WTC11 (cell line): ENCODE measurements around the gene TMEM190. TPM values are rescaled to one million over a fixed set of nuclear protein-coding genes. Genes with fewer than 3 reads are reported as not detected.

Source experiments
- ATAC-seq: fragments of 200-7000 bp; cut with Tn5 transposase; 2 replicates; pipeline ENCODE4 v1.10.0; 2021; ENCODE audit warnings: mild to moderate bottlenecking, moderate library complexity
- CTCF ChIA-PET: fragments of 300-600 bp; sonication (Branson Sonifier 250); formaldehyde crosslinking; loops from one replicate; lab custom pipeline; 2021; ENCODE audit warnings: antibody characterized with exemption; lab: Charles Lee
- POLR2A ChIA-PET: fragments of 350-600 bp; sonication (Branson Sonifier 250); formaldehyde crosslinking; loops from one replicate; lab custom pipeline; 2021; ENCODE audit warnings: antibody characterized with exemption; lab: Charles Lee
- DNase-seq: peaks from one replicate; pipeline ENCODE4 v3.0.0; 2021; ENCODE audit warnings: low spot score
- H3K27ac Mint-ChIP-seq: 2 replicates; pipeline ENCODE4 v1.8.0; 2021; ENCODE audit warnings: mixed read lengths
- H3K27me3 Mint-ChIP-seq: 2 replicates; pipeline ENCODE4 v1.8.0; 2021; ENCODE audit warnings: low read depth, mild to moderate bottlenecking, moderate library complexity, mixed read lengths
- H3K36me3 Mint-ChIP-seq: 2 replicates; pipeline ENCODE4 v1.8.0; 2021; ENCODE audit warnings: mixed read lengths
- H3K4me1 Mint-ChIP-seq: 2 replicates; pipeline ENCODE4 v1.8.0; 2022; ENCODE audit warnings: mixed read lengths
- H3K4me3 Mint-ChIP-seq: 2 replicates; pipeline ENCODE4 v1.8.0; 2021; ENCODE audit warnings: mild to moderate bottlenecking, moderate library complexity, mixed read lengths
- H3K9me3 Mint-ChIP-seq: 2 replicates; pipeline ENCODE4 v1.8.0; 2021; ENCODE audit warnings: mixed read lengths
- FOXP1 ChIP-seq: sonication (generic); formaldehyde crosslinking; IDR thresholded peaks from 2 replicates; pipeline ENCODE4 v1.8.0; 2022; ENCODE audit warnings: missing genetic modification reagents, mild to moderate bottlenecking, moderate library complexity, borderline replicate concordance
- IRF2 ChIP-seq: sonication (generic); formaldehyde crosslinking; IDR thresholded peaks from 2 replicates; pipeline ENCODE4 v1.8.0; 2022; ENCODE audit warnings: low read depth, missing genetic modification reagents, borderline replicate concordance
- KAT7 ChIP-seq: sonication (generic); formaldehyde crosslinking; IDR thresholded peaks from 2 replicates; pipeline ENCODE4 v1.8.1; 2023; ENCODE audit warnings: missing genetic modification reagents, mild to moderate bottlenecking, borderline replicate concordance
- MXD4 ChIP-seq: fragments of 250-450 bp; sonication (Bioruptor Pico); IDR thresholded peaks from 2 replicates; pipeline ENCODE4 v1.8.0; 2021; ENCODE audit warnings: mild to moderate bottlenecking, moderate library complexity, borderline replicate concordance
- NR2C2 ChIP-seq: sonication (generic); formaldehyde crosslinking; IDR thresholded peaks from 2 replicates; pipeline ENCODE4 v1.8.0; 2022; ENCODE audit warnings: mild to moderate bottlenecking, missing genetic modification reagents
- RELA ChIP-seq: sonication (generic); formaldehyde crosslinking; IDR thresholded peaks from 2 replicates; pipeline ENCODE4 v1.8.1; 2022; ENCODE audit warnings: missing genetic modification reagents, mild to moderate bottlenecking, borderline replicate concordance
- SP1 ChIP-seq: sonication (generic); formaldehyde crosslinking; conservative IDR thresholded peaks from 2 replicates; pipeline ENCODE4 v1.8.1; 2022; ENCODE audit warnings: missing genetic modification reagents
- TCF7 ChIP-seq: sonication (generic); formaldehyde crosslinking; IDR thresholded peaks from 2 replicates; pipeline ENCODE4 v1.8.0; 2022; ENCODE audit warnings: mild to moderate bottlenecking, low read depth, missing genetic modification reagents, moderate library complexity
- ZNF219 ChIP-seq: sonication (generic); formaldehyde crosslinking; IDR thresholded peaks from 2 replicates; pipeline ENCODE4 v1.8.0; 2023; ENCODE audit warnings: missing genetic modification reagents, mild to moderate bottlenecking, borderline replicate concordance
- ZNF317 ChIP-seq: sonication (generic); formaldehyde crosslinking; IDR thresholded peaks from 2 replicates; pipeline ENCODE4 v1.8.1; 2023; ENCODE audit warnings: low read depth, mild to moderate bottlenecking, moderate library complexity, missing genetic modification reagents, borderline replicate concordance
- ZNF416 ChIP-seq: fragments of 250-450 bp; sonication (Bioruptor Pico); IDR thresholded peaks from 2 replicates; pipeline ENCODE4 v1.9.0; 2021; ENCODE audit warnings: mild to moderate bottlenecking, inconsistent platforms
- total RNA-seq: library from RNA; stranded (reverse); gene quantifications from 3 replicates; pipeline ENCODE4 v1.2.3, GENCODE V29; 2021
- TF ChIP-seq, protein P1 (sequence below): sonication (generic); formaldehyde crosslinking; IDR thresholded peaks from 2 replicates; pipeline ENCODE4 v1.8.0; 2022; ENCODE audit warnings: mild to moderate bottlenecking, missing genetic modification reagents
- TF ChIP-seq, protein P2 (sequence below): sonication (generic); formaldehyde crosslinking; IDR thresholded peaks from 2 replicates; pipeline ENCODE4 v1.8.0; 2023; ENCODE audit warnings: missing genetic modification reagents
- TF ChIP-seq, protein P3 (sequence below): sonication (generic); formaldehyde crosslinking; IDR thresholded peaks from 2 replicates; pipeline ENCODE4 v1.8.0; 2023; ENCODE audit warnings: missing genetic modification reagents, mild to moderate bottlenecking, borderline replicate concordance
- TF ChIP-seq, protein P4 (sequence below): sonication (generic); formaldehyde crosslinking; IDR thresholded peaks from 2 replicates; pipeline ENCODE4 v1.8.0; 2022; ENCODE audit warnings: mild to moderate bottlenecking, missing genetic modification reagents
- TF ChIP-seq, protein P5 (sequence below): sonication (generic); formaldehyde crosslinking; IDR thresholded peaks from 2 replicates; pipeline ENCODE4 v1.8.1; 2023; ENCODE audit warnings: mild to moderate bottlenecking, missing genetic modification reagents, moderate library complexity
- TF ChIP-seq, protein P6 (sequence below): sonication (generic); formaldehyde crosslinking; IDR thresholded peaks from 2 replicates; pipeline ENCODE4 v1.8.1; 2022; ENCODE audit warnings: low read depth, mild to moderate bottlenecking, moderate library complexity, missing genetic modification reagents, borderline replicate concordance
- TF ChIP-seq, protein P7 (sequence below): sonication (generic); formaldehyde crosslinking; IDR thresholded peaks from 2 replicates; pipeline ENCODE4 v1.8.0; 2023; ENCODE audit warnings: mild to moderate bottlenecking, missing genetic modification reagents
- TF ChIP-seq, protein P8 (sequence below): sonication (generic); formaldehyde crosslinking; IDR thresholded peaks from 2 replicates; pipeline ENCODE4 v1.8.1; 2022; ENCODE audit warnings: low read depth, missing genetic modification reagents, borderline replicate concordance

The TMEM190 gene
- total RNA-seq, 1 experiment from 2014 or later: 0.33 TPM

DNA sequence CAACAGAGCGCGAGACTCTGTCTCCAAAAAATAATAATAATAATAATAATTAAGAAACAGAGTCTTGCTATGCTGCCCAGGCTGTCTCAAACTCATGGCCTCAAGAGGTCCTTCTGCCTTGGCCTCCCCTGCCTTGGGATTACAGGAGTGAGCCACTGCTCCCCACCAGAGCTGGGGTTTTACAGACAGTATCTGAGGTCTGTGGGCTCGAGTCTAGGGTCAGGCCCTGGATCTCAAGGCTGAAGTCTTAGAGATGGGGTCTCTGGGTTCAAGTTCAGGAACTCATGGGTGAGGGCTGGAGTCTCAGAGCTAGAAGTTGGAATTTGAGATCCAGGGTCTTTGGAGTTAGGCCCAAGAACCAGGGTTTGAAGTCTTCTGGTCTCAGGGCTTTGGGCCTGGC lies 9.8 kb upstream of the TMEM190 start (continued):
- TF ChIP-seq NR2C2 (CRISPR knock-in tag) (no peak), IRF2 (CRISPR knock-in tag) (no peak), ZNF416 (CRISPR knock-in tag) (no peak), KAT7 (CRISPR knock-in tag) (no peak)

DNA sequence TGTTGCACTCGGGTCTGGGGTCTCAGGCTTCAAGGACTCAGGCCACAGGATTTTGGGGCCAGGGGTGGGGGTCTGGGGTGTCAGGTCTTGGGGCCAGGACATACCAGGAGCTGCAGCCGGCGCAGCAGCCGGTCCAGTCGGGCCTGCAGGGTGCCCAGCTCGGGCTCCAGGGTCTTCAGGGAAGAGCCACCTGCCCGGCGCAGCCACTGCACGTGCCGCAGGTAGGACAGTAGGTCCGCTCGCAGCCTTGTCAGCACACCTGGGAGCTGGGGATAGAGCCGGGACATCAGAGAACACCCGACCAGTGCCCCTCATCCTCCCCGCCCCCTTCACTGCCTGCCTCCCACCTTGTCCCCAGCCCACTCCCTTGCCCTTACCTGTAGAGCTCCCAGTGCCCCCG lies 8.5 kb upstream of the TMEM190 start:
- CTCF ChIA-PET: interaction anchor here (0.7 to 2.8 kb wide), 8 partner anchors 16 to 227 kb away, joined by 3 to 13 read pairs (median 4); partner anchors contain the start of genes ISOC2 and TMEM238
- Mint-ChIP-seq H3K4me1 (peaks cover 11% of the 10 kb centered on the region), H3K27ac (no peak overlapping the region), H3K9me3 (no peaks in the 10 kb centered on the region), H3K27me3 (peaks cover 78% of the 10 kb centered on the region), H3K4me3 (no peak overlapping the region; the same call in 1 of the 2 replicates)
- POLR2A ChIA-PET: interaction anchor here (0.6 to 2.9 kb wide), 4 partner anchors 16 to 31 kb away, joined by 3 to 12 read pairs (median 4); partner anchors contain the start of gene KMT5C
- no peak for ATAC-seq
- TF ChIP-seq, protein P1, sequence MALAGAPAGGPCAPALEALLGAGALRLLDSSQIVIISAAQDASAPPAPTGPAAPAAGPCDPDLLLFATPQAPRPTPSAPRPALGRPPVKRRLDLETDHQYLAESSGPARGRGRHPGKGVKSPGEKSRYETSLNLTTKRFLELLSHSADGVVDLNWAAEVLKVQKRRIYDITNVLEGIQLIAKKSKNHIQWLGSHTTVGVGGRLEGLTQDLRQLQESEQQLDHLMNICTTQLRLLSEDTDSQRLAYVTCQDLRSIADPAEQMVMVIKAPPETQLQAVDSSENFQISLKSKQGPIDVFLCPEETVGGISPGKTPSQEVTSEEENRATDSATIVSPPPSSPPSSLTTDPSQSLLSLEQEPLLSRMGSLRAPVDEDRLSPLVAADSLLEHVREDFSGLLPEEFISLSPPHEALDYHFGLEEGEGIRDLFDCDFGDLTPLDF (CRISPR knock-in tag): no peak
- TF ChIP-seq KAT7 (CRISPR knock-in tag): no peak
- TF ChIP-seq, protein P2, sequence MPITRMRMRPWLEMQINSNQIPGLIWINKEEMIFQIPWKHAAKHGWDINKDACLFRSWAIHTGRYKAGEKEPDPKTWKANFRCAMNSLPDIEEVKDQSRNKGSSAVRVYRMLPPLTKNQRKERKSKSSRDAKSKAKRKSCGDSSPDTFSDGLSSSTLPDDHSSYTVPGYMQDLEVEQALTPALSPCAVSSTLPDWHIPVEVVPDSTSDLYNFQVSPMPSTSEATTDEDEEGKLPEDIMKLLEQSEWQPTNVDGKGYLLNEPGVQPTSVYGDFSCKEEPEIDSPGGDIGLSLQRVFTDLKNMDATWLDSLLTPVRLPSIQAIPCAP (CRISPR knock-in tag): no peak
- TF ChIP-seq, protein P3, sequence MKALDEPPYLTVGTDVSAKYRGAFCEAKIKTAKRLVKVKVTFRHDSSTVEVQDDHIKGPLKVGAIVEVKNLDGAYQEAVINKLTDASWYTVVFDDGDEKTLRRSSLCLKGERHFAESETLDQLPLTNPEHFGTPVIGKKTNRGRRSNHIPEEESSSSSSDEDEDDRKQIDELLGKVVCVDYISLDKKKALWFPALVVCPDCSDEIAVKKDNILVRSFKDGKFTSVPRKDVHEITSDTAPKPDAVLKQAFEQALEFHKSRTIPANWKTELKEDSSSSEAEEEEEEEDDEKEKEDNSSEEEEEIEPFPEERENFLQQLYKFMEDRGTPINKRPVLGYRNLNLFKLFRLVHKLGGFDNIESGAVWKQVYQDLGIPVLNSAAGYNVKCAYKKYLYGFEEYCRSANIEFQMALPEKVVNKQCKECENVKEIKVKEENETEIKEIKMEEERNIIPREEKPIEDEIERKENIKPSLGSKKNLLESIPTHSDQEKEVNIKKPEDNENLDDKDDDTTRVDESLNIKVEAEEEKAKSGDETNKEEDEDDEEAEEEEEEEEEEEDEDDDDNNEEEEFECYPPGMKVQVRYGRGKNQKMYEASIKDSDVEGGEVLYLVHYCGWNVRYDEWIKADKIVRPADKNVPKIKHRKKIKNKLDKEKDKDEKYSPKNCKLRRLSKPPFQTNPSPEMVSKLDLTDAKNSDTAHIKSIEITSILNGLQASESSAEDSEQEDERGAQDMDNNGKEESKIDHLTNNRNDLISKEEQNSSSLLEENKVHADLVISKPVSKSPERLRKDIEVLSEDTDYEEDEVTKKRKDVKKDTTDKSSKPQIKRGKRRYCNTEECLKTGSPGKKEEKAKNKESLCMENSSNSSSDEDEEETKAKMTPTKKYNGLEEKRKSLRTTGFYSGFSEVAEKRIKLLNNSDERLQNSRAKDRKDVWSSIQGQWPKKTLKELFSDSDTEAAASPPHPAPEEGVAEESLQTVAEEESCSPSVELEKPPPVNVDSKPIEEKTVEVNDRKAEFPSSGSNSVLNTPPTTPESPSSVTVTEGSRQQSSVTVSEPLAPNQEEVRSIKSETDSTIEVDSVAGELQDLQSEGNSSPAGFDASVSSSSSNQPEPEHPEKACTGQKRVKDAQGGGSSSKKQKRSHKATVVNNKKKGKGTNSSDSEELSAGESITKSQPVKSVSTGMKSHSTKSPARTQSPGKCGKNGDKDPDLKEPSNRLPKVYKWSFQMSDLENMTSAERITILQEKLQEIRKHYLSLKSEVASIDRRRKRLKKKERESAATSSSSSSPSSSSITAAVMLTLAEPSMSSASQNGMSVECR (CRISPR knock-in tag): no peak
- TF ChIP-seq MXD4 (CRISPR knock-in tag): no peak
- TF ChIP-seq, protein P4, sequence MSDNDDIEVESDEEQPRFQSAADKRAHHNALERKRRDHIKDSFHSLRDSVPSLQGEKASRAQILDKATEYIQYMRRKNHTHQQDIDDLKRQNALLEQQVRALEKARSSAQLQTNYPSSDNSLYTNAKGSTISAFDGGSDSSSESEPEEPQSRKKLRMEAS (CRISPR knock-in tag): no peak
- TF ChIP-seq, protein P5, sequence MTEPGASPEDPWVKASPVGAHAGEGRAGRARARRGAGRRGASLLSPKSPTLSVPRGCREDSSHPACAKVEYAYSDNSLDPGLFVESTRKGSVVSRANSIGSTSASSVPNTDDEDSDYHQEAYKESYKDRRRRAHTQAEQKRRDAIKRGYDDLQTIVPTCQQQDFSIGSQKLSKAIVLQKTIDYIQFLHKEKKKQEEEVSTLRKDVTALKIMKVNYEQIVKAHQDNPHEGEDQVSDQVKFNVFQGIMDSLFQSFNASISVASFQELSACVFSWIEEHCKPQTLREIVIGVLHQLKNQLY (CRISPR knock-in tag): no peak
- no peak for TF ChIP-seq RELA (CRISPR knock-in tag)
- no peak for TF ChIP-seq ZNF219 (CRISPR knock-in tag)
- TF ChIP-seq, protein P6, sequence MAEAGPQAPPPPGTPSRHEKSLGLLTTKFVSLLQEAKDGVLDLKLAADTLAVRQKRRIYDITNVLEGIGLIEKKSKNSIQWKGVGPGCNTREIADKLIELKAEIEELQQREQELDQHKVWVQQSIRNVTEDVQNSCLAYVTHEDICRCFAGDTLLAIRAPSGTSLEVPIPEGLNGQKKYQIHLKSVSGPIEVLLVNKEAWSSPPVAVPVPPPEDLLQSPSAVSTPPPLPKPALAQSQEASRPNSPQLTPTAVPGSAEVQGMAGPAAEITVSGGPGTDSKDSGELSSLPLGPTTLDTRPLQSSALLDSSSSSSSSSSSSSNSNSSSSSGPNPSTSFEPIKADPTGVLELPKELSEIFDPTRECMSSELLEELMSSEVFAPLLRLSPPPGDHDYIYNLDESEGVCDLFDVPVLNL (CRISPR knock-in tag): no peak
- no peak for TF ChIP-seq FOXP1
- TF ChIP-seq TCF7 (CRISPR knock-in tag): no peak
- TF ChIP-seq, protein P7, sequence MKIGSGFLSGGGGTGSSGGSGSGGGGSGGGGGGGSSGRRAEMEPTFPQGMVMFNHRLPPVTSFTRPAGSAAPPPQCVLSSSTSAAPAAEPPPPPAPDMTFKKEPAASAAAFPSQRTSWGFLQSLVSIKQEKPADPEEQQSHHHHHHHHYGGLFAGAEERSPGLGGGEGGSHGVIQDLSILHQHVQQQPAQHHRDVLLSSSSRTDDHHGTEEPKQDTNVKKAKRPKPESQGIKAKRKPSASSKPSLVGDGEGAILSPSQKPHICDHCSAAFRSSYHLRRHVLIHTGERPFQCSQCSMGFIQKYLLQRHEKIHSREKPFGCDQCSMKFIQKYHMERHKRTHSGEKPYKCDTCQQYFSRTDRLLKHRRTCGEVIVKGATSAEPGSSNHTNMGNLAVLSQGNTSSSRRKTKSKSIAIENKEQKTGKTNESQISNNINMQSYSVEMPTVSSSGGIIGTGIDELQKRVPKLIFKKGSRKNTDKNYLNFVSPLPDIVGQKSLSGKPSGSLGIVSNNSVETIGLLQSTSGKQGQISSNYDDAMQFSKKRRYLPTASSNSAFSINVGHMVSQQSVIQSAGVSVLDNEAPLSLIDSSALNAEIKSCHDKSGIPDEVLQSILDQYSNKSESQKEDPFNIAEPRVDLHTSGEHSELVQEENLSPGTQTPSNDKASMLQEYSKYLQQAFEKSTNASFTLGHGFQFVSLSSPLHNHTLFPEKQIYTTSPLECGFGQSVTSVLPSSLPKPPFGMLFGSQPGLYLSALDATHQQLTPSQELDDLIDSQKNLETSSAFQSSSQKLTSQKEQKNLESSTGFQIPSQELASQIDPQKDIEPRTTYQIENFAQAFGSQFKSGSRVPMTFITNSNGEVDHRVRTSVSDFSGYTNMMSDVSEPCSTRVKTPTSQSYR (CRISPR knock-in tag): no peak
- TF ChIP-seq, protein P8, sequence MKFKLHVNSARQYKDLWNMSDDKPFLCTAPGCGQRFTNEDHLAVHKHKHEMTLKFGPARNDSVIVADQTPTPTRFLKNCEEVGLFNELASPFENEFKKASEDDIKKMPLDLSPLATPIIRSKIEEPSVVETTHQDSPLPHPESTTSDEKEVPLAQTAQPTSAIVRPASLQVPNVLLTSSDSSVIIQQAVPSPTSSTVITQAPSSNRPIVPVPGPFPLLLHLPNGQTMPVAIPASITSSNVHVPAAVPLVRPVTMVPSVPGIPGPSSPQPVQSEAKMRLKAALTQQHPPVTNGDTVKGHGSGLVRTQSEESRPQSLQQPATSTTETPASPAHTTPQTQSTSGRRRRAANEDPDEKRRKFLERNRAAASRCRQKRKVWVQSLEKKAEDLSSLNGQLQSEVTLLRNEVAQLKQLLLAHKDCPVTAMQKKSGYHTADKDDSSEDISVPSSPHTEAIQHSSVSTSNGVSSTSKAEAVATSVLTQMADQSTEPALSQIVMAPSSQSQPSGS (CRISPR knock-in tag): no peak
- TF ChIP-seq SP1 (CRISPR knock-in tag): no peak
- no peak for TF ChIP-seq ZNF317 (CRISPR knock-in tag)
- TF ChIP-seq, all 79 proteins: peak for 0
- H3K36me3 Mint-ChIP-seq: no peaks in the 10 kb centered on the region
- DNase-seq: no peak
